Measurements from ENCODE around the gene TTC34. TPM values are rescaled to one million over a fixed set of nuclear protein-coding genes. Genes with fewer than 3 reads are reported as not detected.
"Not testable (repeated sequence)": the region's sequence is repeated elsewhere in the genome, so short reads cannot be mapped to it uniquely, and the experiment has no call there.

TTC34 gene
- total RNA-seq, 1 experiment from 2014 or later: 0.05 TPM

GRCh38 chr1:2676726-2677125 lies 124.8 kb downstream of the TTC34 start:
- DNase-seq (ENCODE audit: low read depth): not testable (repeated sequence)

GRCh38 chr1:2671656-2672055 lies 129.8 kb downstream of the TTC34 start:
- not testable (repeated sequence) for DNase-seq (ENCODE audit: low read depth)

- not testable (repeated sequence) for DNase-seq (ENCODE audit: low read depth)
These were observed 141.7 kb downstream of the TTC34 start for GRCh38 chr1:2659806-2660205.

- not testable (repeated sequence) for DNase-seq (ENCODE audit: low read depth)
These were observed 143.6 kb downstream of the TTC34 start for GRCh38 chr1:2657909-2658308.

GRCh38 chr1:2657124-2657523 lies 144.4 kb downstream of the TTC34 start:
- DNase-seq (ENCODE audit: low read depth): not testable (repeated sequence)

GRCh38 chr1:2655598-2656434 lies 145.7 kb downstream of the TTC34 start:
- not testable (repeated sequence) for DNase-seq (ENCODE audit: low read depth)

- DNase-seq (ENCODE audit: low read depth): not testable (repeated sequence)
These were observed 147.0 kb downstream of the TTC34 start for GRCh38 chr1:2654443-2654948.

GRCh38 chr1:2653741-2654442 lies 147.6 kb downstream of the TTC34 start:
- DNase-seq (ENCODE audit: low read depth): not testable (repeated sequence)

- not testable (repeated sequence) for DNase-seq (ENCODE audit: low read depth)
These were observed 148.4 kb downstream of the TTC34 start for GRCh38 chr1:2652926-2653571.

- not testable (repeated sequence) for DNase-seq (ENCODE audit: low read depth)
These were observed 149.2 kb downstream of the TTC34 start for GRCh38 chr1:2652152-2652925.

- DNase-seq (ENCODE audit: low read depth): no peak
These were observed 150.4 kb downstream of the TTC34 start for GRCh38 chr1:2650967-2651645.

- DNase-seq (ENCODE audit: low read depth): no peak
These were observed 154.7 kb downstream of the TTC34 start for GRCh38 chr1:2646837-2647236.

- no peak for DNase-seq (ENCODE audit: low read depth)
These were observed 155.7 kb downstream of the TTC34 start for GRCh38 chr1:2645776-2646175.

- DNase-seq (ENCODE audit: low read depth): no peak
These were observed 156.3 kb downstream of the TTC34 start for GRCh38 chr1:2645143-2645542.

GRCh38 chr1:2644591-2645101 lies 156.8 kb downstream of the TTC34 start:
- no peak for DNase-seq (ENCODE audit: low read depth)

- DNase-seq (ENCODE audit: low read depth): no peak
These were observed 157.3 kb downstream of the TTC34 start for GRCh38 chr1:2644171-2644570.

- no peak for DNase-seq (ENCODE audit: low read depth)
These were observed 157.9 kb downstream of the TTC34 start for GRCh38 chr1:2643414-2644077.

GRCh38 chr1:2642560-2643413 lies 158.7 kb downstream of the TTC34 start:
- DNase-seq (ENCODE audit: low read depth): peak; percentile 87

GRCh38 chr1:2642131-2642559 lies 159.3 kb downstream of the TTC34 start:
- DNase-seq (ENCODE audit: low read depth): no peak

Data from M059J (cell line).